22Rv1 (cell line): ENCODE data around the gene PHOSPHO2.

Experiments
- H3K27ac ChIP-seq: fragments of 450-650 bp; 2 replicates; pipeline ENCODE4 v1.5.1; 2017
- ZFX ChIP-seq: fragments of 450-650 bp; IDR thresholded peaks from 2 replicates; pipeline ENCODE4 v1.6.1; 2017; ENCODE audit warnings: antibody characterized with exemption, borderline replicate concordance
- TF ChIP-seq, protein P1 (sequence below): fragments of 450-650 bp; IDR thresholded peaks from 2 replicates; pipeline ENCODE4 v1.5.1; 2017; ENCODE audit warnings: mild to moderate bottlenecking

PHOSPHO2 gene

DNA sequence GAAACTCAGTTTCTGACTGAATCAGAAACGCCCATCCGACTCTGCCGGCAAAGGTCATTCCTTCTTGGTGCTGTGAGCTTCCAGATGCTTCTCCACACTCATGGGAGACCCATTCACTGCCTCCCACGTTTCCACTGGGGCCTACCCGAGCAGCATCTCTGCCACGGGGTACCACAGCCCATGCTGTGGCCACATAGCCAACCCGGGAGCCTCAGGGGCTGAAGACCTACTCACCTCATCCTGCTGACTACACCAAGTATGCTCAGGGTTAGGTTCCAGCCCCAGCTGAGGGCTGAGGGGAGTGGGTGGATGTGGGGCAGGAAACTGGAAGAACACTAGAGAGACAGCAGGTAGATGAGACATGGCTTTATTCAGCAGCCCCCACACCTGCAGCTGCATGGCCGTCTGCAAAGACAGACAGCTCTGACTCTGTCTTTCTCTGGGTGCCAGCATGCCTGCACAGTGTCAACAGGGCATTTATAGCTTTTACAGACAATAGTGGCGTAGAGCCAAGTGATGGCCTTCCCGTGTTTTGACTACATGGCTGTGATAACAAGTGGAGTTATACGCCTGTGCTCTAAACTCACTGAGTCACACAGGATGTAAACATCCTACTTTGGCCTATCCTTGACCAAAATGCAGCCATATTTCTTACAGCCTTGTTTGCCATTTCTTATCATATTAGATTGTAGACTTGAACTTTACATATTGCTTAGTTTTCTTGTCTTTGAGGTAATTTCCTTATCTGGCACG is 22.8 kb downstream of the PHOSPHO2 start:
- TF ChIP-seq ZFX, result no peak
- TF ChIP-seq, protein P1, sequence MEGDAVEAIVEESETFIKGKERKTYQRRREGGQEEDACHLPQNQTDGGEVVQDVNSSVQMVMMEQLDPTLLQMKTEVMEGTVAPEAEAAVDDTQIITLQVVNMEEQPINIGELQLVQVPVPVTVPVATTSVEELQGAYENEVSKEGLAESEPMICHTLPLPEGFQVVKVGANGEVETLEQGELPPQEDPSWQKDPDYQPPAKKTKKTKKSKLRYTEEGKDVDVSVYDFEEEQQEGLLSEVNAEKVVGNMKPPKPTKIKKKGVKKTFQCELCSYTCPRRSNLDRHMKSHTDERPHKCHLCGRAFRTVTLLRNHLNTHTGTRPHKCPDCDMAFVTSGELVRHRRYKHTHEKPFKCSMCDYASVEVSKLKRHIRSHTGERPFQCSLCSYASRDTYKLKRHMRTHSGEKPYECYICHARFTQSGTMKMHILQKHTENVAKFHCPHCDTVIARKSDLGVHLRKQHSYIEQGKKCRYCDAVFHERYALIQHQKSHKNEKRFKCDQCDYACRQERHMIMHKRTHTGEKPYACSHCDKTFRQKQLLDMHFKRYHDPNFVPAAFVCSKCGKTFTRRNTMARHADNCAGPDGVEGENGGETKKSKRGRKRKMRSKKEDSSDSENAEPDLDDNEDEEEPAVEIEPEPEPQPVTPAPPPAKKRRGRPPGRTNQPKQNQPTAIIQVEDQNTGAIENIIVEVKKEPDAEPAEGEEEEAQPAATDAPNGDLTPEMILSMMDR, result no peak
- H3K27ac ChIP-seq, result no peak overlapping the region

- H3K27ac ChIP-seq, result no peak overlapping the region
- TF ChIP-seq, protein P1, result no peak
- TF ChIP-seq ZFX, result no peak
Measured at GRCh38 chr2:169717691-169718063, 23.4 kb downstream of the PHOSPHO2 start.

DNA sequence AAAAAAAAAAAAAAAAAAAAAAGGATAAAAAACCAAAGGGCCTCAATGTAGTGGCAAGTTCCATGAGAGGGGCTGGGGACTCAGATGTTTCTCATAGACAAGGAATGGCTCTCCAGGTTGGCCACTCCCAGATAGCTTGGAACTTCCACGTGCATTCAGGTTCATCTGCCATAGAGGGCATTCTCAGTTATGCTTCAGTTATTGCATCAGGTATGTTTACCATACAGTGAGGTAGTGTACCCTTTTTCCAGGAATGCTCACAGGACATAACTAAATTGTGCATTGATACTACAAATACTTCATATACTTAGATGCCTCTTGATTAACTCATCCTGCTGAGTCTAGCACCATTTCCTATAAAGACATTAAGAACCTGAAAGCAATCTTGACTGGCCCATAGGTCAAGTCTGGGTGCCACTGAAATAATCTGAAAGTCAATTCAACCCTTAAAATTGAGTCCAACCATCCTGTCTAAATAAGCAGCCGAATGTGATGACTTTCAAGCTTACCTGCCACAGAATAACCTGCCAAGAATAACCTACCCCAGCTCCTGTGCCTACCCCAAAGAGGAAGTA is 24.7 kb downstream of the PHOSPHO2 start:
- no peak overlapping the region for H3K27ac ChIP-seq

DNA sequence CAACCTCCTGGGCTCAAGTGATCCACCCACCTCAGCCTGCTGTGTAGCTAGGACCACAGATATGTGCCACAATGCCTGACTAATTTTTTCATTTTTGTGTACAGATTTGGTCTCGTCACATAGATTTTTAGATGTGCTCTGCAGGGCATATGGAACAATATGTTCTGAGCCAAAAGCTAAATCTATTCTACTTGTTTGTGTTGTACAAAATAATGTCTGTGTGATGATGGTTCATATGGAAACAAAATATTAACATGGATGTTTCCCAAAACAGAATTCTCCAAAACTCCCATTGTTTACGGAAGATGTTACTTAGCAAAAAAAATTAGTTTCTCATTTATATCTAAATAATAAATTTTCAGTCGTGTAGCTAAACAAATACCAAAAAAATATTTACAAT is 26.7 kb downstream of the PHOSPHO2 start:
- TF ChIP-seq, protein P1, result no peak
- H3K27ac ChIP-seq, result no peak overlapping the region

More for the DNA sequence above, 24.7 kb downstream of the PHOSPHO2 start:
- TF ChIP-seq, protein P1, result no peak
- no peak for TF ChIP-seq ZFX

DNA sequence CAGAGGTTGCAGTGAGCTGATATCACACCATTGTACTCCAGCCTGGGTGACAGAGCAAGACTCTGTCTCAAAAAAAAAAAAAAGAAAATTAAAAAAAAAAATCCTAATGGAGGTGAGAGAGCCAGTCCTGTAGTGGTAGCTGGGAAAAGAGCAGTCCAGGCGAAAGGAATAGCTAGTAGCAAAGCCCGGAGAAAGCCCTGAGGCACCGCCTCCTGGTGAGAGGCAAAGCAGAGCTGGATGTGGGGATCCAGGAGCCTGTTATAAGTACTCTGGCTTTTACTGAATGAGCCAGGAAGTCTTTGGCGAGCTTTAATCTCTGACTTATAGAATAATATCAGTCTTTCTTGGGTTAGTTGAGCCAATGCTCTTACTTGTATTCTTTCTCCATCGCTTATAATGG is 32.8 kb downstream of the PHOSPHO2 start:
- TF ChIP-seq ZFX, result no peak
- TF ChIP-seq, protein P1, result no peak
- no peak overlapping the region for H3K27ac ChIP-seq

GRCh38 chr2:169729274-169729605 is 35.0 kb downstream of the PHOSPHO2 start:
- TF ChIP-seq ZFX, result no peak
- TF ChIP-seq, protein P1, result no peak
- H3K27ac ChIP-seq, result no peak overlapping the region

DNA sequence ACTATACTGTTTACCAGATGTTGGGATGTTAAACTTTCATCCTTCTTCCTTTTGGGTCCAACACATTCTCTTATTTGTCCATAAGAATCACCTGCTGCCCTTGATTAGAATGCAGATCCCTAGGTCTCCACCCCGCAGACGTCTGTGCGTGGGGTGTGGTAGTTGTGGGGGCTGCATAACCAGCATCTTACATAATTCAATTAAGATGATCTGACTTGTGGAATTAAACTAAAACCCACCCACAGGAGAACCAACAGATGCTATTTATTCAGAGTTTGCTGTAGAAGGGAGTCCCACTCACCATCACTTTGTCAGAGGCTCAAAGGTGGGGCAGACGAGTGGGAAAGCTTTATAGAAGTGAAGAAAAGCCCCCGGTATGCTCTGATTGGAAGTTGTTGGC is 37.8 kb downstream of the PHOSPHO2 start:
- H3K27ac ChIP-seq, result no peak overlapping the region
- TF ChIP-seq, protein P1, result no peak
- no peak for TF ChIP-seq ZFX
